ENCODE measurements around the gene OSER1. TPM values are rescaled to one million over a fixed set of nuclear protein-coding genes. Genes with fewer than 3 reads are reported as not detected.

OSER1 gene
- total RNA-seq, 1 donor from 2014 or later: 38.1 TPM

GRCh38 chr20:44222633-44223368, 12.2 kb upstream of the OSER1 start:
- no peak for DNase-seq (ENCODE audit: low read depth)
- Histone ChIP-seq H3K27me3 (ENCODE audit: control insufficient read depth, insufficient read depth, low read length) (no peaks in the 10 kb centered on the region), H3K36me3 (ENCODE audit: control insufficient read depth, insufficient read depth, low read length) (no peaks in the 10 kb centered on the region), H3K4me3 (ENCODE audit: low read depth, low read length) (no peak overlapping the region)
- peak; percentile 14 for TF ChIP-seq CTCF (IDR thresholded peaks at IDR 0.05; ENCODE audit: insufficient read depth, low read length, poor library complexity, severe bottlenecking)

- Histone ChIP-seq H3K4me3 (ENCODE audit: low read depth, low read length) (no peak overlapping the region), H3K27me3 (ENCODE audit: control insufficient read depth, insufficient read depth, low read length) (no peaks in the 10 kb centered on the region), H3K36me3 (ENCODE audit: control insufficient read depth, insufficient read depth, low read length) (no peaks in the 10 kb centered on the region)
- no peak for DNase-seq (ENCODE audit: low read depth)
- TF ChIP-seq CTCF (IDR thresholded peaks at IDR 0.05; ENCODE audit: insufficient read depth, low read length, poor library complexity, severe bottlenecking): no peak
These were observed 11.5 kb upstream of the OSER1 start for GRCh38 chr20:44222027-44222426.

GRCh38 chr20:44221368-44221954, 10.9 kb upstream of the OSER1 start:
- H3K4me3 ChIP-seq (ENCODE audit: low read depth, low read length): no peak overlapping the region
- no peak for TF ChIP-seq CTCF (IDR thresholded peaks at IDR 0.05; ENCODE audit: insufficient read depth, low read length, poor library complexity, severe bottlenecking)
- H3K36me3 ChIP-seq (ENCODE audit: control insufficient read depth, insufficient read depth, low read length): no peaks in the 10 kb centered on the region
- H3K27me3 ChIP-seq (ENCODE audit: control insufficient read depth, insufficient read depth, low read length): no peaks in the 10 kb centered on the region
- no peak for DNase-seq (ENCODE audit: low read depth)

GRCh38 chr20:44219791-44220190, 9.2 kb upstream of the OSER1 start:
- no peak overlapping the region for H3K4me3 ChIP-seq (ENCODE audit: low read depth, low read length)
- no peaks in the 10 kb centered on the region for H3K27me3 ChIP-seq (ENCODE audit: control insufficient read depth, insufficient read depth, low read length)
- H3K36me3 ChIP-seq (ENCODE audit: control insufficient read depth, insufficient read depth, low read length): no peaks in the 10 kb centered on the region
- DNase-seq (ENCODE audit: low read depth): no peak
- TF ChIP-seq CTCF (IDR thresholded peaks at IDR 0.05; ENCODE audit: insufficient read depth, low read length, poor library complexity, severe bottlenecking): no peak

- no peak for TF ChIP-seq CTCF (IDR thresholded peaks at IDR 0.05; ENCODE audit: insufficient read depth, low read length, poor library complexity, severe bottlenecking)
- no peak overlapping the region for H3K4me3 ChIP-seq (ENCODE audit: low read depth, low read length)
- H3K27me3 ChIP-seq (ENCODE audit: control insufficient read depth, insufficient read depth, low read length): no peaks in the 10 kb centered on the region
- no peaks in the 10 kb centered on the region for H3K36me3 ChIP-seq (ENCODE audit: control insufficient read depth, insufficient read depth, low read length)
- DNase-seq (ENCODE audit: low read depth): no peak
These were observed 8.7 kb upstream of the OSER1 start for GRCh38 chr20:44219170-44219730.

All from kidney epithelial cell (primary cell).